Spinal cord (tissue), 10 donors: ENCODE results near the gene TMPRSS13. TPM values are rescaled to one million over a fixed set of nuclear protein-coding genes. Genes with fewer than 3 reads are reported as not detected.

Experiments used
- DNase-seq, 6 donors: peaks; one replicate each; pipeline versions ENCODE4 v3.0.0 to v3.0.0-alpha.2; 2013 to 2015; ENCODE audit warnings: low spot score in 6 of 6, low read depth in 4 of 6
- H3K27ac ChIP-seq: one replicate; pipeline ENCODE4 v1.5.1; 2013; ENCODE audit warnings: low read depth, low read length, control low read depth
- H3K27me3 ChIP-seq: one replicate; pipeline ENCODE4 v1.6.1; 2013; ENCODE audit warnings: low read length; ENCODE audit not compliant: control insufficient read depth, insufficient read depth
- H3K36me3 ChIP-seq: one replicate; pipeline ENCODE4 v1.6.1; 2013; ENCODE audit warnings: low read length; ENCODE audit not compliant: control insufficient read depth, insufficient read depth
- H3K4me1 ChIP-seq: one replicate; pipeline ENCODE4 v1.6.1; 2013; ENCODE audit warnings: low read length; ENCODE audit not compliant: control insufficient read depth, insufficient read depth
- H3K4me3 ChIP-seq: one replicate; pipeline ENCODE4 v1.5.1; 2013; ENCODE audit warnings: low read depth, low read length, control low read depth
- H3K9me3 ChIP-seq: one replicate; pipeline ENCODE4 v1.6.1; 2013; ENCODE audit warnings: low read length; ENCODE audit not compliant: control insufficient read depth, insufficient read depth
- WGBS: methylation state at CpG from one replicate; pipeline ENCODE4 v1.1.5; 2013; ENCODE audit warnings: missing lambda C conversion rate; ENCODE audit not compliant: insufficient coverage; 5-methylcytosine and 5-hydroxymethylcytosine counted together
- polyA plus RNA-seq, 2 donors: library from polyadenylated mRNA; unstranded; fragments of 120-200 nt; gene quantifications; one replicate each; pipeline ENCODE4 v1.2.1, GENCODE V29; 2013; ENCODE audit not compliant: insufficient read length in 2 of 2
- total RNA-seq, 2 donors: library from RNA; depleted of rRNA in 1 of 2; stranded (reverse); fragments of 120-200 nt in 1 of 2; fragments of >200 nt in 1 of 2; gene quantifications; one replicate each; pipeline versions ENCODE4 v1.2.3 to v1.2.4, GENCODE V29; 2013 to 2014
- donor health status: healthy.

Gene TMPRSS13
- total and polyA plus RNA-seq, 4 donors: 0.20 to 0.35 (median 0.27) TPM

- Histone ChIP-seq H3K4me3 (no peak overlapping the region), H3K9me3 (no peaks in the 10 kb centered on the region), H3K27me3 (peaks cover 6% of the 10 kb centered on the region), H3K36me3 (no peaks in the 10 kb centered on the region), H3K4me1 (peaks cover 5% of the 10 kb centered on the region), H3K27ac (no peak overlapping the region)
- 90% methylated on average over 3 of the region's 7 CpGs for WGBS
- no peak for DNase-seq
Measured at GRCh38 chr11:117923773-117924172, 5.4 kb downstream of the TMPRSS13 start.

GRCh38 chr11:117923275-117923674 is 5.9 kb downstream of the TMPRSS13 start:
- no peak overlapping the region for H3K27ac ChIP-seq
- H3K4me1 ChIP-seq: peaks cover 8% of the 10 kb centered on the region
- no peak for DNase-seq
- H3K4me3 ChIP-seq: no peak overlapping the region
- WGBS: 91% methylated on average over 2 of the region's 4 CpGs
- H3K36me3 ChIP-seq: no peaks in the 10 kb centered on the region
- H3K9me3 ChIP-seq: no peaks in the 10 kb centered on the region
- H3K27me3 ChIP-seq: peaks cover 3% of the 10 kb centered on the region

GRCh38 chr11:117921893-117922292 is 7.3 kb downstream of the TMPRSS13 start:
- DNase-seq: no peak
- 91% methylated on average over 4 of the region's 5 CpGs for WGBS
- Histone ChIP-seq H3K4me3 (no peak overlapping the region), H3K27me3 (no peaks in the 10 kb centered on the region), H3K9me3 (no peaks in the 10 kb centered on the region), H3K36me3 (no peaks in the 10 kb centered on the region), H3K4me1 (peaks cover 8% of the 10 kb centered on the region), H3K27ac (no peak overlapping the region)

GRCh38 chr11:117921456-117921855 is 7.7 kb downstream of the TMPRSS13 start:
- H3K27me3 ChIP-seq: no peaks in the 10 kb centered on the region
- DNase-seq: no peak
- peaks cover 8% of the 10 kb centered on the region for H3K4me1 ChIP-seq
- no peaks in the 10 kb centered on the region for H3K9me3 ChIP-seq
- H3K27ac ChIP-seq: no peak overlapping the region
- 94% methylated on average over 2 of the region's 2 CpGs for WGBS
- no peak overlapping the region for H3K4me3 ChIP-seq
- H3K36me3 ChIP-seq: no peaks in the 10 kb centered on the region

GRCh38 chr11:117919781-117920221 is 9.4 kb downstream of the TMPRSS13 start:
- Histone ChIP-seq H3K27me3 (no peaks in the 10 kb centered on the region), H3K36me3 (no peaks in the 10 kb centered on the region)
- 92% methylated on average over 3 of the region's 4 CpGs for WGBS

GRCh38 chr11:117919341-117919740 is 9.9 kb downstream of the TMPRSS13 start:
- H3K36me3 ChIP-seq: no peaks in the 10 kb centered on the region
- no peak for DNase-seq
- 43% methylated on average over 1 of the region's 4 CpGs for whole genome bisulfite sequencing
- H3K27me3 ChIP-seq: no peaks in the 10 kb centered on the region
- no peak overlapping the region for H3K4me3 ChIP-seq
- no peak overlapping the region for H3K27ac ChIP-seq
- H3K9me3 ChIP-seq: no peaks in the 10 kb centered on the region
- H3K4me1 ChIP-seq: peaks cover 9% of the 10 kb centered on the region

More at GRCh38 chr11:117919781-117920221, 9.4 kb downstream of the TMPRSS13 start:
- Histone ChIP-seq H3K4me1 (peaks cover 8% of the 10 kb centered on the region), H3K9me3 (no peaks in the 10 kb centered on the region), H3K4me3 (no peak overlapping the region), H3K27ac (no peak overlapping the region)
- no peak for DNase-seq

- Histone ChIP-seq H3K4me1 (peaks cover 12% of the 10 kb centered on the region), H3K27me3 (no peaks in the 10 kb centered on the region), H3K4me3 (no peak overlapping the region), H3K36me3 (no peaks in the 10 kb centered on the region), H3K27ac (no peak overlapping the region), H3K9me3 (no peaks in the 10 kb centered on the region)
- WGBS: 93% methylated on average over 13 of the region's 17 CpGs
- no peak for DNase-seq
Measured at GRCh38 chr11:117918366-117919255, 10.6 kb downstream of the TMPRSS13 start.

- no peaks in the 10 kb centered on the region for H3K27me3 ChIP-seq
- H3K4me1 ChIP-seq: peaks cover 12% of the 10 kb centered on the region
- no peak for DNase-seq
- 87% methylated on average over 1 of the region's 5 CpGs for WGBS
- H3K36me3 ChIP-seq: no peaks in the 10 kb centered on the region
- H3K27ac ChIP-seq: no peak overlapping the region
- H3K4me3 ChIP-seq: no peak overlapping the region
- H3K9me3 ChIP-seq: no peaks in the 10 kb centered on the region
Measured at GRCh38 chr11:117917591-117918151, 11.5 kb downstream of the TMPRSS13 start.

- Histone ChIP-seq H3K27me3 (no peaks in the 10 kb centered on the region), H3K9me3 (no peaks in the 10 kb centered on the region), H3K36me3 (no peaks in the 10 kb centered on the region), H3K4me3 (no peak overlapping the region), H3K4me1 (peaks cover 12% of the 10 kb centered on the region), H3K27ac (no peak overlapping the region)
- WGBS: 92% methylated on average over 11 of the region's 11 CpGs
- no peak for DNase-seq
Measured at GRCh38 chr11:117916956-117917355, 12.2 kb downstream of the TMPRSS13 start.
